HepG2 (cell line): ENCODE data around the gene ELAVL3. TPM values are rescaled to one million over a fixed set of nuclear protein-coding genes. Genes with fewer than 3 reads are reported as not detected.

ENCODE experiments used
- ARNTL ChIP-seq: sonication (generic); formaldehyde crosslinking; IDR thresholded peaks from 2 replicates; pipeline ENCODE4 v1.4.0; 2020; ENCODE audit warnings: mild to moderate bottlenecking, missing genetic modification reagents
- HOXA5 ChIP-seq: sonication (generic); formaldehyde crosslinking; IDR thresholded peaks from 2 replicates; pipeline ENCODE4 v1.4.0; 2020; ENCODE audit warnings: missing genetic modification reagents
- NFKB2 ChIP-seq: sonication (generic); formaldehyde crosslinking; IDR thresholded peaks from 2 replicates; pipeline ENCODE4 v1.4.0; 2020; ENCODE audit warnings: missing genetic modification reagents, borderline replicate concordance
- RBM22 ChIP-seq: fragments of 200-400 bp; formaldehyde crosslinking; optimal IDR thresholded peaks from 2 replicates; pipeline ENCODE3; 2017; ENCODE audit warnings: mild to moderate bottlenecking, low read length, moderate library complexity
- STAG1 ChIP-seq: sonication (generic); formaldehyde crosslinking; IDR thresholded peaks from 2 replicates; pipeline ENCODE4 v1.4.0; 2020; ENCODE audit warnings: missing genetic modification reagents
- ZBTB37 ChIP-seq: sonication (generic); formaldehyde crosslinking; IDR thresholded peaks from 2 replicates; pipeline ENCODE4 v1.4.0; 2020; ENCODE audit warnings: mild to moderate bottlenecking, missing genetic modification reagents
- ZMAT5 ChIP-seq: sonication (generic); formaldehyde crosslinking; IDR thresholded peaks from 2 replicates; pipeline ENCODE4 v1.5.0; 2020; ENCODE audit warnings: mild to moderate bottlenecking, low read depth, missing genetic modification reagents, borderline replicate concordance
- ZNF329 ChIP-seq: sonication (generic); formaldehyde crosslinking; IDR thresholded peaks from 2 replicates; pipeline ENCODE4 v1.9.0; 2021; ENCODE audit warnings: low read depth, mild to moderate bottlenecking, missing genetic modification reagents
- ZNF558 ChIP-seq: sonication (generic); formaldehyde crosslinking; IDR thresholded peaks from 2 replicates; pipeline ENCODE4 v1.9.0; 2022; ENCODE audit warnings: mild to moderate bottlenecking, missing genetic modification reagents, borderline replicate concordance
- ZNF619 ChIP-seq: sonication (generic); formaldehyde crosslinking; IDR thresholded peaks from 2 replicates; pipeline ENCODE4 v1.4.0; 2020; ENCODE audit warnings: mild to moderate bottlenecking, missing genetic modification reagents
- ZNF800 ChIP-seq: sonication (generic); formaldehyde crosslinking; IDR thresholded peaks from 2 replicates; pipeline ENCODE4 v1.4.0; 2020; ENCODE audit warnings: missing genetic modification reagents
- polyA plus RNA-seq, 8 experiments: library from polyadenylated mRNA; depleted of rRNA in 3 of 8; stranded (reverse) in 7 of 8; unstranded in 1 of 8; fragments of >200 nt; fragmentation: Illumina TruSeq in 4 of 8; extraction: Trizol in 4 of 8; gene quantifications; 2 replicates each; pipeline versions ENCODE4 v1.2.1 to v1.2.3, GENCODE V29; 2011 to 2016; ENCODE audit warnings: low read depth in 4 of 8, missing spikeins in 1 of 8, mixed read lengths in 1 of 8; ENCODE audit not compliant: insufficient read depth in 1 of 8
- total RNA-seq, 5 experiments: library from RNA; depleted of rRNA; stranded (reverse); fragments of >200 nt; fragmentation: Illumina TruSeq; extraction: Trizol; gene quantifications; 2 replicates each; pipeline ENCODE4 v1.2.3, GENCODE V29; 2016; ENCODE audit warnings: low read depth in 1 of 5
- TF ChIP-seq, protein P1 (sequence below): sonication (generic); formaldehyde crosslinking; IDR thresholded peaks from 2 replicates; pipeline ENCODE4 v1.5.0; 2020; ENCODE audit warnings: missing genetic modification reagents, mild to moderate bottlenecking, borderline replicate concordance
- TF ChIP-seq, protein P2 (sequence below): sonication (generic); formaldehyde crosslinking; IDR thresholded peaks from 2 replicates; pipeline ENCODE4 v1.8.0; 2023; ENCODE audit warnings: mild to moderate bottlenecking, missing genetic modification reagents
- TF ChIP-seq, protein P3 (sequence below): sonication (generic); formaldehyde crosslinking; IDR thresholded peaks from 2 replicates; pipeline ENCODE4 v1.4.0; 2020; ENCODE audit warnings: missing genetic modification reagents, borderline replicate concordance
- TF ChIP-seq, protein P4 (sequence below): sonication (generic); formaldehyde crosslinking; IDR thresholded peaks from 2 replicates; pipeline ENCODE4 v1.9.0; 2021; ENCODE audit warnings: missing genetic modification reagents, borderline replicate concordance

ELAVL3 gene
- total and polyA plus RNA-seq, 2 of the 13 experiments (the other 11 are each of a cell fraction or from before 2014, with no cell fraction given) = 0.03 TPM; not detected in 1

- TF ChIP-seq ZBTB37 (no peak), ZNF800 (CRISPR knock-in tag) (no peak), ZNF619 (CRISPR knock-in tag) (no peak), ARNTL (CRISPR knock-in tag) (no peak), ZNF558 (CRISPR knock-in tag) (no peak), NFKB2 (CRISPR knock-in tag) (no peak), HOXA5 (CRISPR knock-in tag) (no peak), RBM22 (no peak), ZMAT5 (no peak), ZNF329 (CRISPR knock-in tag) (no peak), STAG1 (peak; percentile 45)
- TF ChIP-seq, protein P1, sequence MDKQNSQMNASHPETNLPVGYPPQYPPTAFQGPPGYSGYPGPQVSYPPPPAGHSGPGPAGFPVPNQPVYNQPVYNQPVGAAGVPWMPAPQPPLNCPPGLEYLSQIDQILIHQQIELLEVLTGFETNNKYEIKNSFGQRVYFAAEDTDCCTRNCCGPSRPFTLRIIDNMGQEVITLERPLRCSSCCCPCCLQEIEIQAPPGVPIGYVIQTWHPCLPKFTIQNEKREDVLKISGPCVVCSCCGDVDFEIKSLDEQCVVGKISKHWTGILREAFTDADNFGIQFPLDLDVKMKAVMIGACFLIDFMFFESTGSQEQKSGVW (CRISPR knock-in tag) = no peak
- TF ChIP-seq, protein P2, sequence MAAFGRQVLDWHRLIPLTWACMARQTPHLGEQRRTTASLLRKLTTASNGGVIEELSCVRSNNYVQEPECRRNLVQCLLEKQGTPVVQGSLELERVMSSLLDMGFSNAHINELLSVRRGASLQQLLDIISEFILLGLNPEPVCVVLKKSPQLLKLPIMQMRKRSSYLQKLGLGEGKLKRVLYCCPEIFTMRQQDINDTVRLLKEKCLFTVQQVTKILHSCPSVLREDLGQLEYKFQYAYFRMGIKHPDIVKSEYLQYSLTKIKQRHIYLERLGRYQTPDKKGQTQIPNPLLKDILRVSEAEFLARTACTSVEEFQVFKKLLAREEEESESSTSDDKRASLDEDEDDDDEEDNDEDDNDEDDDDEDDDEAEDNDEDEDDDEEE (CRISPR knock-in tag) = no peak
- TF ChIP-seq, protein P3, sequence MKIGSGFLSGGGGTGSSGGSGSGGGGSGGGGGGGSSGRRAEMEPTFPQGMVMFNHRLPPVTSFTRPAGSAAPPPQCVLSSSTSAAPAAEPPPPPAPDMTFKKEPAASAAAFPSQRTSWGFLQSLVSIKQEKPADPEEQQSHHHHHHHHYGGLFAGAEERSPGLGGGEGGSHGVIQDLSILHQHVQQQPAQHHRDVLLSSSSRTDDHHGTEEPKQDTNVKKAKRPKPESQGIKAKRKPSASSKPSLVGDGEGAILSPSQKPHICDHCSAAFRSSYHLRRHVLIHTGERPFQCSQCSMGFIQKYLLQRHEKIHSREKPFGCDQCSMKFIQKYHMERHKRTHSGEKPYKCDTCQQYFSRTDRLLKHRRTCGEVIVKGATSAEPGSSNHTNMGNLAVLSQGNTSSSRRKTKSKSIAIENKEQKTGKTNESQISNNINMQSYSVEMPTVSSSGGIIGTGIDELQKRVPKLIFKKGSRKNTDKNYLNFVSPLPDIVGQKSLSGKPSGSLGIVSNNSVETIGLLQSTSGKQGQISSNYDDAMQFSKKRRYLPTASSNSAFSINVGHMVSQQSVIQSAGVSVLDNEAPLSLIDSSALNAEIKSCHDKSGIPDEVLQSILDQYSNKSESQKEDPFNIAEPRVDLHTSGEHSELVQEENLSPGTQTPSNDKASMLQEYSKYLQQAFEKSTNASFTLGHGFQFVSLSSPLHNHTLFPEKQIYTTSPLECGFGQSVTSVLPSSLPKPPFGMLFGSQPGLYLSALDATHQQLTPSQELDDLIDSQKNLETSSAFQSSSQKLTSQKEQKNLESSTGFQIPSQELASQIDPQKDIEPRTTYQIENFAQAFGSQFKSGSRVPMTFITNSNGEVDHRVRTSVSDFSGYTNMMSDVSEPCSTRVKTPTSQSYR (CRISPR knock-in tag) = no peak
- TF ChIP-seq, protein P4, sequence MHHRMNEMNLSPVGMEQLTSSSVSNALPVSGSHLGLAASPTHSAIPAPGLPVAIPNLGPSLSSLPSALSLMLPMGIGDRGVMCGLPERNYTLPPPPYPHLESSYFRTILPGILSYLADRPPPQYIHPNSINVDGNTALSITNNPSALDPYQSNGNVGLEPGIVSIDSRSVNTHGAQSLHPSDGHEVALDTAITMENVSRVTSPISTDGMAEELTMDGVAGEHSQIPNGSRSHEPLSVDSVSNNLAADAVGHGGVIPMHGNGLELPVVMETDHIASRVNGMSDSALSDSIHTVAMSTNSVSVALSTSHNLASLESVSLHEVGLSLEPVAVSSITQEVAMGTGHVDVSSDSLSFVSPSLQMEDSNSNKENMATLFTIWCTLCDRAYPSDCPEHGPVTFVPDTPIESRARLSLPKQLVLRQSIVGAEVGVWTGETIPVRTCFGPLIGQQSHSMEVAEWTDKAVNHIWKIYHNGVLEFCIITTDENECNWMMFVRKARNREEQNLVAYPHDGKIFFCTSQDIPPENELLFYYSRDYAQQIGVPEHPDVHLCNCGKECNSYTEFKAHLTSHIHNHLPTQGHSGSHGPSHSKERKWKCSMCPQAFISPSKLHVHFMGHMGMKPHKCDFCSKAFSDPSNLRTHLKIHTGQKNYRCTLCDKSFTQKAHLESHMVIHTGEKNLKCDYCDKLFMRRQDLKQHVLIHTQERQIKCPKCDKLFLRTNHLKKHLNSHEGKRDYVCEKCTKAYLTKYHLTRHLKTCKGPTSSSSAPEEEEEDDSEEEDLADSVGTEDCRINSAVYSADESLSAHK (CRISPR knock-in tag) = no peak
- TF ChIP-seq, all 625 proteins: peak for 8
These were observed 15.7 kb upstream of the ELAVL3 start (continued) for GRCh38 chr19:11496391-11497163.
